H1 (cell line): ENCODE results near the gene RBM20.

Experiments
- CTCF ChIP-seq, 3 experiments: IDR thresholded peaks; 1 replicate in 2 of 3; 2 replicates in 1 of 3; pipeline versions ENCODE4 v1.5.1 to v1.6.1; 2011; ENCODE audit warnings: low read length in 3 of 3, mild to moderate bottlenecking in 3 of 3, inconsistent platforms in 2 of 3, low read depth in 1 of 3, moderate library complexity in 1 of 3; ENCODE audit not compliant: insufficient read depth in 1 of 3; ENCODE audit errors: control extremely low read depth in 1 of 3
- EZH2 ChIP-seq: fragments of 200-600 bp; sonication (generic); IDR thresholded peaks from 2 replicates; pipeline ENCODE4 v1.7.1; 2012; ENCODE audit warnings: low read depth, mild to moderate bottlenecking, moderate library complexity, low read length, inconsistent platforms; ENCODE audit not compliant: severe bottlenecking
- GABPA ChIP-seq: IDR thresholded peaks from 2 replicates; pipeline ENCODE4 v1.6.1; 2011; ENCODE audit warnings: mild to moderate bottlenecking, low read length, moderate library complexity, borderline replicate concordance; ENCODE audit not compliant: insufficient read depth
- KDM4A ChIP-seq: IDR thresholded peaks from one replicate; pipeline ENCODE4 v1.7.1; 2012; ENCODE audit warnings: low read depth, mild to moderate bottlenecking, moderate library complexity, low read length, inconsistent platforms; ENCODE audit not compliant: severe bottlenecking
- POLR2A ChIP-seq, 2 experiments: IDR thresholded peaks; 1 replicate in 1 of 2; 2 replicates in 1 of 2; pipeline ENCODE4 v1.6.1; 2011; ENCODE audit warnings: low read depth in 2 of 2, low read length in 2 of 2, mild to moderate bottlenecking in 2 of 2; ENCODE audit errors: control extremely low read depth in 1 of 2
- POLR2AphosphoS5 ChIP-seq: IDR thresholded peaks from 2 replicates; pipeline ENCODE4 v1.6.1; 2011; ENCODE audit warnings: low read depth, low read length
- SIRT6 ChIP-seq: IDR thresholded peaks from one replicate; pipeline ENCODE4 v1.7.1; 2012; ENCODE audit warnings: low read length, inconsistent platforms
- SUZ12 ChIP-seq: fragments of 200-600 bp; sonication (generic); IDR thresholded peaks from 2 replicates; pipeline ENCODE4 v1.6.1; 2012; ENCODE audit warnings: mild to moderate bottlenecking, inconsistent platforms, low read length, moderate library complexity, mixed read lengths

GRCh38 chr10:110724937-110725336 is 80.8 kb downstream of the RBM20 start:
- no peak for TF ChIP-seq EZH2
- no peak for TF ChIP-seq SIRT6
- no peak for TF ChIP-seq POLR2AphosphoS5
- TF ChIP-seq POLR2A (IDR thresholded peaks at IDR 0.05; ENCODE audit: control extremely low read depth in 1 of 2, low read depth in 2 of 2, low read length in 2 of 2): no peak
- no peak for TF ChIP-seq CTCF (IDR thresholded peaks at IDR 0.05; ENCODE audit: control extremely low read depth in 1 of 3, insufficient read depth in 1 of 3, low read depth in 1 of 3, low read length in 3 of 3)
- TF ChIP-seq GABPA: no peak
- TF ChIP-seq SUZ12: no peak
- TF ChIP-seq KDM4A: no peak
